Psoas muscle (tissue), 8 donors: ENCODE data around the gene SRPK2. TPM values are rescaled to one million over a fixed set of nuclear protein-coding genes. Genes with fewer than 3 reads are reported as not detected.
"Not testable (repeated sequence)": the region's sequence is repeated elsewhere in the genome, so short reads cannot be mapped to it uniquely, and the experiment has no call there.

Source experiments
- ATAC-seq, 4 donors: fragments of 200-7000 bp; cut with Tn5 transposase; one replicate each; pipeline ENCODE4 v1.9.1; 2020; ENCODE audit warnings: moderate library complexity in 3 of 4, mild to moderate bottlenecking in 2 of 4
- DNase-seq, 2 donors: peaks; one replicate each; pipeline ENCODE4 v3.0.0-alpha.2; 2020
- H3K27ac ChIP-seq: fragments of 200-600 bp; one replicate; pipeline ENCODE4 v1.8.0; 2022
- H3K27me3 ChIP-seq, 3 donors: fragments of 200-600 bp in 1 of 3; one replicate each; pipeline versions ENCODE4 v1.6.1 to v1.8.0; 2013 to 2022; ENCODE audit warnings: low read length in 2 of 3, mild to moderate bottlenecking in 2 of 3, moderate library complexity in 1 of 3; ENCODE audit not compliant: insufficient read depth in 3 of 3
- H3K36me3 ChIP-seq, 2 donors: fragments of 200-600 bp in 1 of 2; one replicate each; pipeline versions ENCODE4 v1.6.1 to v1.8.0; 2013 to 2022; ENCODE audit warnings: low read depth in 1 of 2, mild to moderate bottlenecking in 1 of 2, moderate library complexity in 1 of 2; ENCODE audit not compliant: insufficient read depth in 1 of 2
- H3K4me1 ChIP-seq: fragments of 200-600 bp; one replicate; pipeline ENCODE4 v1.8.0; 2022
- H3K4me3 ChIP-seq: fragments of 200-600 bp; one replicate; pipeline ENCODE4 v1.8.0; 2022; ENCODE audit warnings: mild to moderate bottlenecking
- H3K9me3 ChIP-seq: fragments of 200-600 bp; one replicate; pipeline ENCODE4 v1.8.0; 2022
- WGBS, 3 donors: extraction: QIAGEN DNeasy Blood & Tissue Kit; methylation state at CpG; one replicate each; pipeline versions ENCODE4 v1.1.6 to v1.1.7; 2013; 5-methylcytosine and 5-hydroxymethylcytosine counted together
- intact Hi-C, 2 donors: fragments of 100-400 bp; cut with DNase I; formaldehyde crosslinking; loops; one replicate each; pipeline versions ENCODE4 v1.11.0 to v1.14.2; 2022
- polyA plus RNA-seq, 3 donors: library from polyadenylated mRNA; stranded (reverse); fragments of 200-250 nt; gene quantifications; one replicate each; pipeline ENCODE4 v1.2.3, GENCODE V29; 2013
- total RNA-seq, 4 donors: library from RNA; stranded (reverse); fragmentation: NEBNext Ultra II Directional in 2 of 4; extraction: Animal tissue kit (Norgen Biotek cat#: 25700) in 2 of 4; gene quantifications; one replicate each; pipeline versions ENCODE4 v1.2.1 to v1.2.4, GENCODE V29; 2021 to 2023
- TF ChIP-seq, protein P1 (sequence below): fragments of 200-600 bp; IDR thresholded peaks from one replicate; pipeline ENCODE4 v1.8.0; 2022; ENCODE audit warnings: antibody characterized with exemption
- donor health status: healthy with polysubstance abuse.
- donor health status: DM: no; HTN: no; CAD: no; lungs with moderate emphysema.
- donor health status: Bipolar disorder and iron deficiency.
- donor health status: healthy.
- donor health status: DM: yes; HTN: yes; CAD: no.
- donor health status: DM: no; HTN: no; CAD: no.
- donor health status: DM: no; HTN: no; CAD: no.
- donor health status: DM: yes; HTN: yes; CAD: no.

The SRPK2 gene
- total and polyA plus RNA-seq, 7 donors: 12.7 to 51.3 (median 33.2) TPM

- Histone ChIP-seq H3K36me3 (no peaks in the 10 kb centered on the region), H3K9me3 (no peaks in the 10 kb centered on the region), H3K27ac (no peak overlapping the region), H3K27me3 (no peaks in the 10 kb centered on the region), H3K4me1 (peaks cover 62% of the 10 kb centered on the region), H3K4me3 (no peak overlapping the region)
- DNase-seq (peak; percentile 74 to 83), ATAC-seq (peak; percentile 63 to 70 (median 64))
- TF ChIP-seq, protein P1, sequence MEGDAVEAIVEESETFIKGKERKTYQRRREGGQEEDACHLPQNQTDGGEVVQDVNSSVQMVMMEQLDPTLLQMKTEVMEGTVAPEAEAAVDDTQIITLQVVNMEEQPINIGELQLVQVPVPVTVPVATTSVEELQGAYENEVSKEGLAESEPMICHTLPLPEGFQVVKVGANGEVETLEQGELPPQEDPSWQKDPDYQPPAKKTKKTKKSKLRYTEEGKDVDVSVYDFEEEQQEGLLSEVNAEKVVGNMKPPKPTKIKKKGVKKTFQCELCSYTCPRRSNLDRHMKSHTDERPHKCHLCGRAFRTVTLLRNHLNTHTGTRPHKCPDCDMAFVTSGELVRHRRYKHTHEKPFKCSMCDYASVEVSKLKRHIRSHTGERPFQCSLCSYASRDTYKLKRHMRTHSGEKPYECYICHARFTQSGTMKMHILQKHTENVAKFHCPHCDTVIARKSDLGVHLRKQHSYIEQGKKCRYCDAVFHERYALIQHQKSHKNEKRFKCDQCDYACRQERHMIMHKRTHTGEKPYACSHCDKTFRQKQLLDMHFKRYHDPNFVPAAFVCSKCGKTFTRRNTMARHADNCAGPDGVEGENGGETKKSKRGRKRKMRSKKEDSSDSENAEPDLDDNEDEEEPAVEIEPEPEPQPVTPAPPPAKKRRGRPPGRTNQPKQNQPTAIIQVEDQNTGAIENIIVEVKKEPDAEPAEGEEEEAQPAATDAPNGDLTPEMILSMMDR: no peak
- 10 to 16% (median 13%) methylated on average over 3 of the region's 3 CpGs for WGBS, 3 donors
- intact Hi-C loops: no loop called here
Observed at GRCh38 chr7:105352018-105352612, 36.6 kb downstream of the SRPK2 start.

- Histone ChIP-seq H3K9me3 (no peaks in the 10 kb centered on the region), H3K27me3 (no peaks in the 10 kb centered on the region), H3K4me3 (no peak overlapping the region), H3K27ac (no peak overlapping the region), H3K4me1 (peaks cover 57% of the 10 kb centered on the region), H3K36me3 (no peaks in the 10 kb centered on the region)
- intact Hi-C loops: no loop called here
- DNase-seq (no peak), ATAC-seq (no peak)
- WGBS, 3 donors: 74 to 88% (median 85%) methylated on average over 7 of the region's 7 CpGs
- TF ChIP-seq, protein P1: no peak
Observed at GRCh38 chr7:105350906-105351305, 37.8 kb downstream of the SRPK2 start.

DNA sequence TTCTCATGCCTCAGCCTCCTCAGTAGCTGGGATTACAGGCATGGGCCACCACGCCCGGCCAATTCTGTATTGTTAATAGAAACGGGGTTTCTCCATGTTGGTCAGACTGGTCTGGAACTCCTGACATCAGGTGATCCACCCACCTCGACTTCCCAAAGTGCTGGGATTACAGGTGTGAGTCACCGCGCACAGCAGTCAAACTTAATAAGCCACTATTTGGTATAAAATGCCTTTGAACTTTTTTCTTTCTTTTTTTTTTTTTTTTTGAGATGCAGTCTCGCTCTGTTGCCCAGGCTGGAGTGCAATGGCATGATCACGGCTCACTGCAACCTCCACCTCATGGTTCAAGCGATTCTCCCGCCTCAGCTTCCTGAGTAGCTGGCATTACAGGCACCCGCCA, 40.5 kb downstream of the SRPK2 start:
- H3K36me3 ChIP-seq, H3K4me3 ChIP-seq, H3K27ac ChIP-seq, H3K27me3 ChIP-seq, DNase-seq, H3K9me3 ChIP-seq, intact Hi-C loops, ATAC-seq: not testable (repeated sequence)
- WGBS, 3 donors: 97% methylated on average over 11 of the region's 11 CpGs
- H3K4me1 ChIP-seq: peaks cover 41% of the 10 kb centered on the region

GRCh38 chr7:105346593-105347322, 42.0 kb downstream of the SRPK2 start:
- TF ChIP-seq, protein P1: no peak
- no peak overlapping the region for H3K4me3 ChIP-seq
- H3K9me3 ChIP-seq: no peaks in the 10 kb centered on the region
- ATAC-seq (no peak), DNase-seq (no peak)
- H3K27me3 ChIP-seq: no peaks in the 10 kb centered on the region
- H3K4me1 ChIP-seq: peaks cover 28% of the 10 kb centered on the region
- H3K36me3 ChIP-seq: no peaks in the 10 kb centered on the region
- intact Hi-C loops: no loop called here
- WGBS, 3 donors: 93 to 97% (median 95%) methylated on average over 10 of the region's 10 CpGs
- no peak overlapping the region for H3K27ac ChIP-seq

GRCh38 chr7:105346138-105346537, 42.6 kb downstream of the SRPK2 start:
- DNase-seq (no peak), ATAC-seq (no peak)
- no peaks in the 10 kb centered on the region for H3K9me3 ChIP-seq
- WGBS, 3 donors: 91 to 97% (median 96%) methylated on average over 2 of the region's 2 CpGs
- H3K27ac ChIP-seq: no peak overlapping the region
- H3K4me3 ChIP-seq: no peak overlapping the region
- intact Hi-C loops: no loop called here
- peaks cover 22% of the 10 kb centered on the region for H3K4me1 ChIP-seq
- H3K36me3 ChIP-seq: no peaks in the 10 kb centered on the region
- TF ChIP-seq, protein P1: no peak
- H3K27me3 ChIP-seq: no peaks in the 10 kb centered on the region
